Uterus (tissue), 4 donors: ENCODE data around the gene SVIL. TPM values are rescaled to one million over a fixed set of nuclear protein-coding genes. Genes with fewer than 3 reads are reported as not detected.
"Not testable (repeated sequence)": the region's sequence is repeated elsewhere in the genome, so short reads cannot be mapped to it uniquely, and the experiment has no call there.

ENCODE experiments used
- DNase-seq, 2 donors: peaks; one replicate each; pipeline ENCODE4 v3.0.0-alpha.2; 2019 to 2020
- H3K27ac ChIP-seq, 2 donors: fragments of 200-600 bp; sonication (generic); 1 replicate in 1 of 2; 2 replicates in 1 of 2; pipeline ENCODE4 v1.5.1; 2016 to 2018
- H3K27me3 ChIP-seq, 2 donors: fragments of 200-600 bp; sonication (generic); one replicate each; pipeline ENCODE4 v1.5.1; 2018 to 2019; ENCODE audit warnings: control low read depth in 1 of 2
- H3K36me3 ChIP-seq, 2 donors: fragments of 200-600 bp; sonication (generic); one replicate each; pipeline ENCODE4 v1.5.1; 2019; ENCODE audit warnings: control low read depth in 1 of 2
- H3K4me1 ChIP-seq, 2 donors: fragments of 200-600 bp; sonication (generic); one replicate each; pipeline ENCODE4 v1.5.1; 2018 to 2019; ENCODE audit warnings: control low read depth in 1 of 2
- H3K4me3 ChIP-seq, 2 donors: fragments of 200-600 bp; sonication (generic); 1 replicate in 1 of 2; 2 replicates in 1 of 2; pipeline ENCODE4 v1.5.1; 2018 to 2019; ENCODE audit warnings: mild to moderate bottlenecking in 1 of 2
- H3K9me3 ChIP-seq, 2 donors: fragments of 200-600 bp; sonication (generic); one replicate each; pipeline ENCODE4 v1.5.1; 2019; ENCODE audit warnings: control low read depth in 1 of 2
- CTCF ChIP-seq, 4 experiments: fragments of 200-600 bp in 2 of 4; fragments of 450-650 bp in 2 of 4; sonication (generic) in 2 of 4; IDR thresholded peaks; one replicate each; pipeline ENCODE4 v1.5.1; 2016 to 2019; ENCODE audit warnings: antibody characterized with exemption in 4 of 4, mild to moderate bottlenecking in 2 of 4, moderate library complexity in 1 of 4
- POLR2A ChIP-seq, 2 donors: fragments of 450-650 bp; IDR thresholded peaks; one replicate each; pipeline ENCODE4 v1.6.1; 2016; ENCODE audit warnings: antibody characterized with exemption in 2 of 2, mild to moderate bottlenecking in 1 of 2, moderate library complexity in 1 of 2
- intact Hi-C: fragments of 100-400 bp; cut with DNase I; formaldehyde crosslinking; loops from one replicate; pipeline ENCODE4 v1.15.1; 2023; ENCODE audit warnings: low total_unique reads
- total RNA-seq, 4 donors: library from RNA; depleted of rRNA in 3 of 4; stranded (reverse); fragments of >200 nt in 3 of 4; gene quantifications; one replicate each; pipeline versions ENCODE4 v1.1.0 to v1.2.4, GENCODE V29; 2014 to 2023
- donor health status: DM: yes; HTN: yes; CAD: no.

The SVIL gene
- total RNA-seq, 4 donors from 2014 or later = 108 to 316 (median 209) TPM

GRCh38 chr10:29617880-29618340 lies 16.9 kb downstream of the SVIL start:
- peak overlapping the region in 1 of 2 donors; percentile 17 for H3K4me3 ChIP-seq
- peaks cover 5 to 29% of the 10 kb centered on the region in 2 donors for H3K4me1 ChIP-seq
- H3K27me3 ChIP-seq = no peaks in the 10 kb centered on the region
- intact Hi-C loops = no loop called here
- H3K36me3 ChIP-seq = no peaks in the 10 kb centered on the region
- no peaks in the 10 kb centered on the region for H3K9me3 ChIP-seq
- peak in 1 of 2 donors; percentile 4 for TF ChIP-seq POLR2A (IDR thresholded peaks at IDR 0.05)
- no peak for TF ChIP-seq CTCF (IDR thresholded peaks at IDR 0.05)
- H3K27ac ChIP-seq = peak overlapping the region; percentile 87 to 98
- peak; percentile 68 to 86 for DNase-seq

DNA sequence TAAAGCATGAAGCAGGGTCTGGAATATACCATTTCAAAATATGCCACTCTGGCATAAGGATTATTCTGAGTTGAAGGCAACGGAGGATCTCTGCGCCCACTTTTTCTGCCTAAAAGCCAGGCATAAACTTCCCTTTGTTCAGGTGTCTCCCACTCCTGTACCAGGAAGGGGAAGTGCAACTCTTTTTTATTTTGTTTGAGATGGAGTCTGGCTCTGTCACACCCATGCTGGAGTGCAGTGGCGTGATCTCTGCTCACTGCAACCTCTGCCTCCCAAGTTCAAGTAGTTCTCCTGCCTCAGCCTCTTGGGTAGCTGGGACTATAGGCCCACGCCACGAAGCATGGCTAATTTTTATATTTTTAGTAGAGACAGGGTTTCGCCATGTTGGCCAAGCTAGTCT lies 18.2 kb downstream of the SVIL start:
- intact Hi-C loops = no loop called here
- H3K27ac ChIP-seq = peak overlapping the region; percentile 87 to 98
- DNase-seq = no peak

GRCh38 chr10:29615195-29615594 lies 19.6 kb downstream of the SVIL start:
- DNase-seq = no peak
- Histone ChIP-seq H3K27me3 (no peaks in the 10 kb centered on the region), H3K4me1 (peaks cover 5 to 29% of the 10 kb centered on the region in 2 donors), H3K27ac (peak overlapping the region; percentile 87 to 98), H3K4me3 (no peak overlapping the region), H3K36me3 (no peaks in the 10 kb centered on the region), H3K9me3 (no peaks in the 10 kb centered on the region)
- TF ChIP-seq CTCF (IDR thresholded peaks at IDR 0.05) (no peak), POLR2A (IDR thresholded peaks at IDR 0.05) (no peak)
- intact Hi-C loops = no loop called here

More for the DNA sequence above, 18.2 kb downstream of the SVIL start:
- no peak overlapping the region for H3K4me3 ChIP-seq
- peaks cover 5 to 24% of the 10 kb centered on the region in 2 donors for H3K4me1 ChIP-seq
- no peak for TF ChIP-seq POLR2A (IDR thresholded peaks at IDR 0.05)
- no peak for TF ChIP-seq CTCF (IDR thresholded peaks at IDR 0.05)
- H3K36me3 ChIP-seq = no peaks in the 10 kb centered on the region
- no peaks in the 10 kb centered on the region for H3K27me3 ChIP-seq
- no peaks in the 10 kb centered on the region for H3K9me3 ChIP-seq

DNA sequence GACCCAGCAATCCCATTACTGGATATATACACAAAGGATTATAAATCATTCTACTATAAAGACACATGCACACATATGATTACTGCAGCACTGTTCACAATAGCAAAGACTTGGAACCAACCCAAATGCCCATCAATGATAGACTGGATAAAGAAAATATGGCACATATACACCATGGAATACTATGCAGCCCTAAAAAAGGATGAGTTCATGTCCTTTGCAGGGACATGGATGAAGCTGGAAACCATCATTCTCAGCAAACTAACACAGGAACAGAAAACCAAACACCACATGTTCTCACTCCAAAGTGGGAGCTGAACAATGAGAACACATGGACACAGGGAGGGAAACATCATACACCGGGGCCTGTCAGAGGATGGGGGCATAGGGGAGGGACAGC lies 20.5 kb downstream of the SVIL start:
- intact Hi-C loops = not testable (repeated sequence)

DNA sequence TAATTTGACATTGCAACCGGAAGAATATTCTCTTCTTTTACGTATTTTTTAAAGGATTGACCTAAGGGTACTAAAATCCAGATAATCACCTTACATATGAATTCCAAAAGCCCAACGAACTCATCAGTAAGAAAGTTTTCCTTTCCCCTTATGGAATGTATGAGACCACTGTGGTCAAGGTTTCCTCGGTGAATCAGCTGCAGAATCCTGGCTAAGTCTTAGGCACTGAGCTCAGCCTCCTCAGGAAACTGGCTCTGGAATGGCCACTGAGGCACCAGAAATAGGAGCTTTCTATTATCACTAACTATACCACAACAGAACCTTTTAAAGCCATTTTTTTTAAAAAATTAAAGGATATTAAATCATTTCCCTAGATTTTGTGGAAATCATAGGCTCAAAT lies 21.0 kb downstream of the SVIL start:
- H3K27ac ChIP-seq = peak overlapping the region; percentile 74 to 87

More for the DNA sequence above, 20.5 kb downstream of the SVIL start:
- H3K27me3 ChIP-seq, H3K9me3 ChIP-seq, H3K36me3 ChIP-seq, DNase-seq, H3K4me3 ChIP-seq: not testable (repeated sequence)
- peak overlapping the region; percentile 87 to 98 for H3K27ac ChIP-seq
- H3K4me1 ChIP-seq = peaks cover 5 to 21% of the 10 kb centered on the region in 2 donors

More for the DNA sequence above, 21.0 kb downstream of the SVIL start:
- no peaks in the 10 kb centered on the region for H3K36me3 ChIP-seq
- intact Hi-C loops = no loop called here
- H3K9me3 ChIP-seq = no peaks in the 10 kb centered on the region
- DNase-seq = no peak
- no peak for TF ChIP-seq CTCF (IDR thresholded peaks at IDR 0.05)
- TF ChIP-seq POLR2A (IDR thresholded peaks at IDR 0.05) = no peak
- peaks cover 5 to 21% of the 10 kb centered on the region in 2 donors for H3K4me1 ChIP-seq
- no peak overlapping the region for H3K4me3 ChIP-seq
- no peaks in the 10 kb centered on the region for H3K27me3 ChIP-seq
